B cell (primary cell): ENCODE results near the gene TEX264. TPM values are rescaled to one million over a fixed set of nuclear protein-coding genes. Genes with fewer than 3 reads are reported as not detected.

Experiments used
- ATAC-seq: fragments of 200-7000 bp; cut with Tn5 transposase; one replicate; pipeline ENCODE4 v1.10.0; 2021; ENCODE audit warnings: low read depth, mild to moderate bottlenecking, moderate number of reproducible peaks, moderate library complexity
- CTCF ChIA-PET: fragments of 350-600 bp; sonication (Branson Sonifier 250); formaldehyde crosslinking; loops from one replicate; lab custom pipeline; 2021; ENCODE audit warnings: antibody characterized with exemption, inconsistent platforms; lab: Charles Lee
- POLR2A ChIA-PET: fragments of 350-600 bp; sonication (Branson Sonifier 250); formaldehyde crosslinking; loops from one replicate; lab custom pipeline; 2021; ENCODE audit warnings: antibody characterized with exemption; lab: Charles Lee
- DNase-seq: peaks from one replicate; pipeline ENCODE4 v3.0.0; 2013
- H2AFZ ChIP-seq: 2 replicates; pipeline ENCODE4 v1.6.1; 2012; ENCODE audit warnings: mild to moderate bottlenecking, low read depth, low read length; ENCODE audit not compliant: insufficient read depth, poor library complexity, severe bottlenecking
- H3K27ac ChIP-seq, 2 donors: 1 replicate in 1 of 2; 2 replicates in 1 of 2; pipeline ENCODE4 v1.5.1; 2012 to 2013; ENCODE audit warnings: low read length in 2 of 2, mild to moderate bottlenecking in 2 of 2, moderate library complexity in 1 of 2
- H3K27me3 ChIP-seq, 4 experiments: fragments of 200-600 bp in 1 of 4; sonication (generic) in 1 of 4; replicated peaks in 1 of 4; 1 replicate in 2 of 4; 2 replicates in 2 of 4; pipeline versions ENCODE4 v1.6.1 to v1.7.0; 2013 to 2016; ENCODE audit warnings: low read length in 3 of 4, mild to moderate bottlenecking in 2 of 4, mixed read lengths in 1 of 4, moderate library complexity in 1 of 4; ENCODE audit not compliant: insufficient read depth in 4 of 4, control insufficient read depth in 3 of 4; ENCODE audit errors: control extremely low read depth in 1 of 4
- H3K36me3 ChIP-seq, 2 experiments: replicated peaks in 1 of 2; 1 replicate in 1 of 2; 2 replicates in 1 of 2; pipeline versions ENCODE4 v1.6.1 to v1.7.1; 2013; ENCODE audit warnings: low read length in 1 of 2; ENCODE audit not compliant: insufficient read depth in 2 of 2, control insufficient read depth in 1 of 2; ENCODE audit errors: control extremely low read depth in 1 of 2, extremely low read depth in 1 of 2
- H3K4me1 ChIP-seq, 2 donors: fragments of 200-600 bp in 1 of 2; sonication (generic) in 1 of 2; 1 replicate in 1 of 2; 2 replicates in 1 of 2; pipeline versions ENCODE4 v1.5.1 to v1.6.1; 2013 to 2017; ENCODE audit warnings: low read length in 2 of 2; ENCODE audit not compliant: control insufficient read depth in 2 of 2, insufficient read depth in 2 of 2
- H3K4me2 ChIP-seq: replicated peaks from 2 replicates; pipeline ENCODE3; 2012; ENCODE audit warnings: mild to moderate bottlenecking, low read depth, low read length; ENCODE audit not compliant: poor library complexity, severe bottlenecking
- H3K4me3 ChIP-seq, 5 experiments: fragments of 200-600 bp in 1 of 5; sonication (generic) in 1 of 5; 1 replicate in 3 of 5; 2 replicates in 2 of 5; pipeline versions ENCODE4 v1.5.1 to v1.7.0; 2011 to 2016; ENCODE audit warnings: low read length in 4 of 5, mild to moderate bottlenecking in 4 of 5, low read depth in 2 of 5, control low read depth in 1 of 5, moderate library complexity in 1 of 5; ENCODE audit not compliant: insufficient read depth in 1 of 5; ENCODE audit errors: control extremely low read depth in 1 of 5, extremely low read depth in 1 of 5
- H3K79me2 ChIP-seq: fragments of 200-600 bp; sonication (generic); one replicate; pipeline ENCODE4 v1.6.0; 2016; ENCODE audit warnings: low read length; ENCODE audit not compliant: control insufficient read depth, insufficient read depth
- H3K9ac ChIP-seq: fragments of 200-600 bp; sonication (generic); 2 replicates; pipeline ENCODE4 v1.6.1; 2017; ENCODE audit warnings: mild to moderate bottlenecking, low read length, moderate library complexity
- H3K9me3 ChIP-seq, 3 donors: one replicate each; pipeline versions ENCODE4 v1.6.1 to v1.7.1; 2013; ENCODE audit warnings: low read length in 2 of 3; ENCODE audit not compliant: control insufficient read depth in 2 of 3, insufficient read depth in 1 of 3; ENCODE audit errors: control extremely low read depth in 1 of 3
- H4K20me1 ChIP-seq: 2 replicates; pipeline ENCODE4 v1.6.0; 2012; ENCODE audit warnings: mild to moderate bottlenecking, low read length; ENCODE audit not compliant: insufficient read depth, control insufficient read depth, poor library complexity, severe bottlenecking
- H3K27ac Mint-ChIP-seq: one replicate; pipeline ENCODE4 v1.8.0; 2021; ENCODE audit warnings: mixed read lengths
- H3K27me3 Mint-ChIP-seq: one replicate; pipeline ENCODE4 v1.8.0; 2021; ENCODE audit warnings: mixed read lengths
- H3K4me1 Mint-ChIP-seq: one replicate; pipeline ENCODE4 v1.8.0; 2021; ENCODE audit warnings: mixed read lengths
- H3K4me3 Mint-ChIP-seq: one replicate; pipeline ENCODE4 v1.8.0; 2021; ENCODE audit warnings: mixed read lengths
- H3K9me3 Mint-ChIP-seq: one replicate; pipeline ENCODE4 v1.8.0; 2022; ENCODE audit warnings: mixed read lengths; ENCODE audit not compliant: insufficient read depth
- EZH2 ChIP-seq: IDR thresholded peaks from 2 replicates; pipeline ENCODE4 v1.6.1; 2012; ENCODE audit warnings: borderline replicate concordance, low read depth, mild to moderate bottlenecking, moderate library complexity, low read length; ENCODE audit not compliant: insufficient read depth, poor library complexity, severe bottlenecking
- WGBS: methylation state at CpG from one replicate; pipeline ENCODE4 v1.1.5; 2013; ENCODE audit warnings: missing lambda C conversion rate; ENCODE audit not compliant: insufficient coverage; 5-methylcytosine and 5-hydroxymethylcytosine counted together
- intact Hi-C: fragments of 100-400 bp; cut with micrococcal nuclease; formaldehyde crosslinking; loops from one replicate; pipeline ENCODE4 v1.10.0; 2022
- polyA plus RNA-seq: library from polyadenylated mRNA; depleted of rRNA; stranded (reverse); fragments of >200 nt; gene quantifications from 2 replicates; pipeline ENCODE4 v1.2.3, GENCODE V29; 2012
- total RNA-seq, 2 donors: library from RNA; stranded (reverse); fragments of 120-200 nt in 1 of 2; gene quantifications; 1 replicate in 1 of 2; 2 replicates in 1 of 2; pipeline versions ENCODE4 v1.2.3 to v1.2.4, GENCODE V29; 2013 to 2022
- TF ChIP-seq, protein P1 (sequence below): fragments of 200-600 bp; IDR thresholded peaks from one replicate; pipeline ENCODE4 v1.8.0; 2022; ENCODE audit warnings: antibody characterized with exemption, mild to moderate bottlenecking

Gene TEX264
- total and polyA plus RNA-seq, 2 donors (not counting 1 experiment from before 2014, with no cell fraction given), result 39.1 to 79.7 TPM

GRCh38 chr3:51637941-51638471, 33.0 kb upstream of the TEX264 start:
- no peak for TF ChIP-seq EZH2
- TF ChIP-seq, protein P1, sequence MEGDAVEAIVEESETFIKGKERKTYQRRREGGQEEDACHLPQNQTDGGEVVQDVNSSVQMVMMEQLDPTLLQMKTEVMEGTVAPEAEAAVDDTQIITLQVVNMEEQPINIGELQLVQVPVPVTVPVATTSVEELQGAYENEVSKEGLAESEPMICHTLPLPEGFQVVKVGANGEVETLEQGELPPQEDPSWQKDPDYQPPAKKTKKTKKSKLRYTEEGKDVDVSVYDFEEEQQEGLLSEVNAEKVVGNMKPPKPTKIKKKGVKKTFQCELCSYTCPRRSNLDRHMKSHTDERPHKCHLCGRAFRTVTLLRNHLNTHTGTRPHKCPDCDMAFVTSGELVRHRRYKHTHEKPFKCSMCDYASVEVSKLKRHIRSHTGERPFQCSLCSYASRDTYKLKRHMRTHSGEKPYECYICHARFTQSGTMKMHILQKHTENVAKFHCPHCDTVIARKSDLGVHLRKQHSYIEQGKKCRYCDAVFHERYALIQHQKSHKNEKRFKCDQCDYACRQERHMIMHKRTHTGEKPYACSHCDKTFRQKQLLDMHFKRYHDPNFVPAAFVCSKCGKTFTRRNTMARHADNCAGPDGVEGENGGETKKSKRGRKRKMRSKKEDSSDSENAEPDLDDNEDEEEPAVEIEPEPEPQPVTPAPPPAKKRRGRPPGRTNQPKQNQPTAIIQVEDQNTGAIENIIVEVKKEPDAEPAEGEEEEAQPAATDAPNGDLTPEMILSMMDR, result peak; percentile 62
- Histone ChIP-seq H3K4me2 (no peak overlapping the region), H3K27me3 (no peaks in the 10 kb centered on the region), H2AFZ (no peak overlapping the region), H3K4me3 (no peak overlapping the region), H3K36me3 (peaks cover 0 to 81% of the 10 kb centered on the region in 2 experiments), H3K4me1 (no peaks in the 10 kb centered on the region), H4K20me1 (no peaks in the 10 kb centered on the region), H3K9me3 (no peaks in the 10 kb centered on the region), H3K79me2 (no peaks in the 10 kb centered on the region), H3K9ac (no peak overlapping the region), H3K27ac (no peak overlapping the region)
- Mint-ChIP-seq H3K27ac (no peak overlapping the region), H3K9me3 (no peaks in the 10 kb centered on the region), H3K4me3 (no peak overlapping the region), H3K27me3 (no peaks in the 10 kb centered on the region), H3K4me1 (no peaks in the 10 kb centered on the region)
- WGBS, result 76% methylated on average over 6 of the region's 6 CpGs
- POLR2A ChIA-PET, result no interaction called here
- CTCF ChIA-PET, result interaction anchor here (0.6 to 6.7 kb wide), 3 partner anchors 129 to 160 kb away, joined by 3 to 51 read pairs (median 3); partner anchors contain the start of gene DCAF1
- ATAC-seq, result peak; percentile 79
- DNase-seq, result peak; percentile 41
- intact Hi-C loops, result loop anchor here (1.0 kb wide), 1 partner anchor 136 kb away; no protein-coding TSS in a partner anchor

DNA sequence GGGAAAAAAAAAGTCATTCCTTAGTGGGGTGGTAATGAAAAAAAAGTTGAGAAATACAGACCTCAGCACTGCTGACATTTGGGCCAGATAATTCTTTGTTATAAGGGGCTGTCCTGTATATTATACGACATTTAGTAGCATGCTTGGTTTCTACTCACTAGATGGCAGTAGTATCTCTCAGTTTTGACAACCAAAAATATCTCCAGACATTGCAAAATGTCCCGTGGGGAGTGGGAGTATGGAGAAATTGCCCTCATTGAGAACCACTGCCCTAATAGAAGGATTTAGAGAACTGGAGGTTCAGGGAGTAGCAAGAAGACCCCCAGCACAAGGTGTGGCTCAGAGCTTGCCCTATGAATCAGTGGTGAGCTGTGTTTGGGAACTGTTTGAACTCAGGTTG, 28.6 kb upstream of the TEX264 start:
- H3K4me2 ChIP-seq, result no peak overlapping the region
- intact Hi-C loops, result loop anchor here (1.0 kb wide), 1 partner anchor 40 kb away; no protein-coding TSS in a partner anchor
- H3K27ac Mint-ChIP-seq, result no peak overlapping the region
- H3K4me3 ChIP-seq, result no peak overlapping the region
- H4K20me1 ChIP-seq, result no peaks in the 10 kb centered on the region
- H3K36me3 ChIP-seq, result peaks cover 0 to 88% of the 10 kb centered on the region in 2 experiments
- H3K27ac ChIP-seq, result no peak overlapping the region
- no peaks in the 10 kb centered on the region for H3K4me1 ChIP-seq
- H3K9ac ChIP-seq, result no peak overlapping the region
- ATAC-seq (no peak), DNase-seq (peak; percentile 22)
- ChIA-PET POLR2A (interaction anchor here (0.7 kb wide), 1 partner anchor 292 kb away, joined by 5 read pairs; no protein-coding TSS in a partner anchor), CTCF (interaction anchor here (1.7 to 6.7 kb wide), 3 partner anchors 16 to 141 kb away, joined by 3 to 74 read pairs (median 51); partner anchors contain the start of gene DCAF1)
- no peaks in the 10 kb centered on the region for H3K79me2 ChIP-seq
- H3K27me3 ChIP-seq, result no peaks in the 10 kb centered on the region
- H3K4me3 Mint-ChIP-seq, result no peak overlapping the region
- peaks cover 0 to 5% (median 0%) of the 10 kb centered on the region in 3 donors for H3K9me3 ChIP-seq
- no peaks in the 10 kb centered on the region for H3K4me1 Mint-ChIP-seq
- no peak overlapping the region for H2AFZ ChIP-seq
- no peaks in the 10 kb centered on the region for H3K27me3 Mint-ChIP-seq
- 17% methylated on average over 1 of the region's 2 CpGs for WGBS
- no peaks in the 10 kb centered on the region for H3K9me3 Mint-ChIP-seq
- TF ChIP-seq EZH2, result no peak
- TF ChIP-seq, protein P1, result peak; percentile 24
